Muscle of leg (tissue), 11 donors: ENCODE measurements around the gene DIP2C. TPM values are rescaled to one million over a fixed set of nuclear protein-coding genes. Genes with fewer than 3 reads are reported as not detected.
A peak's percentile ranks its signal among the peaks of the same experiment; 100 is the strongest.
"Not testable (repeated sequence)": the region's sequence is repeated elsewhere in the genome, so short reads cannot be mapped to it uniquely, and the experiment has no call there.

ENCODE experiments used
- DNase-seq: peaks from one replicate; pipeline ENCODE4 v3.0.0; 2013
- H3K27ac ChIP-seq: one replicate; pipeline ENCODE4 v1.5.1; 2013; ENCODE audit warnings: mild to moderate bottlenecking, low read length, control low read depth
- H3K27me3 ChIP-seq: one replicate; pipeline ENCODE4 v1.6.1; 2013; ENCODE audit warnings: low read length; ENCODE audit not compliant: control insufficient read depth, insufficient read depth
- H3K36me3 ChIP-seq: one replicate; pipeline ENCODE4 v1.6.1; 2013; ENCODE audit warnings: low read length; ENCODE audit not compliant: control insufficient read depth, insufficient read depth
- H3K4me1 ChIP-seq: one replicate; pipeline ENCODE4 v1.6.1; 2013; ENCODE audit warnings: low read length; ENCODE audit not compliant: control insufficient read depth, insufficient read depth
- H3K4me3 ChIP-seq: one replicate; pipeline ENCODE4 v1.5.1; 2013; ENCODE audit warnings: low read length, control low read depth
- H3K9me3 ChIP-seq: replicated peaks from 2 replicates; pipeline ENCODE4 v1.6.1; 2013; ENCODE audit warnings: low read depth, low read length; ENCODE audit not compliant: control insufficient read depth
- WGBS: methylation state at CpG from one replicate; pipeline ENCODE4 v1.1.5; 2013; ENCODE audit warnings: missing lambda C conversion rate; ENCODE audit not compliant: insufficient coverage; 5-methylcytosine and 5-hydroxymethylcytosine counted together
- polyA plus RNA-seq, 8 donors: library from polyadenylated mRNA; unstranded; fragments of 120-200 nt; gene quantifications; one replicate each; pipeline versions ENCODE4 v1.2.1 to v1.2.3, GENCODE V29; 2013; ENCODE audit warnings: inconsistent platforms in 1 of 8, low replicate concordance in 1 of 8; ENCODE audit not compliant: insufficient read length in 8 of 8, insufficient read depth in 1 of 8
- total RNA-seq: library from RNA; stranded (reverse); fragments of 120-200 nt; gene quantifications from one replicate; pipeline ENCODE4 v1.2.4, GENCODE V29; 2013

The DIP2C gene
- total and polyA plus RNA-seq, 9 donors = 15.1 to 30.8 (median 24.8) TPM

DNA sequence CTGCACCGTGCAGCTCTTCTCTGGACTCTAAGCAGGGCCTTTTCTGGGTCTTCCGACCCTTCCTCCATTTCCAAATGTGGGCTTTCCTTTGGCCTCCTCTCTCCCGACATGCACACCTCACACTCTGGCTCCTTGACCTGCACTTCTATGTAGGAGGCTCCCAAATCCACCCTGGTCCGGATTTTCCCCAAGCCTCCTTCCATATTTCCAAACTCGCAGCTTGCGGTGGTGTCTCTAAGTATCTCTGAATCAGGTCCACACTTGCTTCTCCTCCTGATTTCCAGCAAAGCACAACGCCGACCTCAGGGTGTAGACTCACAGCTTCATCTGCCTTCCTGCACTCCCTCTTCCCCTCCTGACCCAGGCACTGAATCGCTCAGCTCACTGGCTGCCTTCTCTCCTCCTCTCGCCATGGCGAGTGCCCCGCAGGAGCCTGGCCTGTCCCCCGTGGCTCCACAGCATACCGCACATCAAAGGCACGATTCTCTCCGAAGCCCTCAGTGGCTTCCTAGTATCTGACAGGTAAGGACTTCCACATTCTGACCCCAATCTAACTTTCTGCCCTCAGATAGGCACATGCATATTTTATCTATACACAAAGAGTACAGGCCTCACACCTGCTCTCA, 27.8 kb downstream of the DIP2C start:
- WGBS = 74% methylated on average over 16 of the region's 16 CpGs
- peaks cover 35% of the 10 kb centered on the region for H3K4me1 ChIP-seq
- H3K9me3 ChIP-seq = no peaks in the 10 kb centered on the region
- DNase-seq = no peak
- no peaks in the 10 kb centered on the region for H3K27me3 ChIP-seq
- no peaks in the 10 kb centered on the region for H3K36me3 ChIP-seq
- no peak overlapping the region for H3K4me3 ChIP-seq
- peak overlapping the region; percentile 69 for H3K27ac ChIP-seq

DNA sequence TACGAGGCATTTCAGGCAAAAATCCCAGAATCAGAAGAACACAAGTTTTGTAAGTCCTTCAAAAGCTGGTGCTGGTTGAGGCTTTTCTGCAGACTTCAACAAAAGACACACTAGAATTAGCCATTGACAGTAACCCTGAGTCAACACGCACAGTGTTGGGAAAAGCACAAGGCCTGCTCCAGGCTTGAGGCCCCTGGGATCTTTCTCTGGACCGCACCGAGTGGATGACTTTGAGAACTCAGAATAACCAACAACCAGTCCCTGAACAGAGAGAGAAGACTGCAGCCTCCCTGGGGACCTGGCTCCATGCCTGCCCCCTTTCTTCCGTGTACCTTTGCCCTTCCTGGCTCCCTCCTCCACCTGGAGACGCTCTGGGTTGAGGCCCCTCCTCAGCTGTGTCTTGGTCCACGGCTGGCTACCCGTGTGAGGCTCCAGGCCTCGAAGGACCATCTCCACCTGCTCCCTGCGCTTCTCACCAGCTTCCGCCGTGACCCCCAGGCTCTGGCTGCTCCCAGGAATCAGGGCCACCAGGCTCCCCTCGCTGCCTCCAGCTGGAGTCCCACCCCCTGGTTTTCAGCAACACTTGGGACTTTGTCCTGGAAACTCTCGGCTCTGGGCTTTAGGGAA, 28.4 kb downstream of the DIP2C start:
- peak overlapping the region; percentile 69 for H3K27ac ChIP-seq
- no peaks in the 10 kb centered on the region for H3K27me3 ChIP-seq
- DNase-seq = peak; percentile 58
- no peak overlapping the region for H3K4me3 ChIP-seq
- H3K4me1 ChIP-seq = peaks cover 35% of the 10 kb centered on the region
- H3K9me3 ChIP-seq = no peaks in the 10 kb centered on the region
- no peaks in the 10 kb centered on the region for H3K36me3 ChIP-seq
- 52% methylated on average over 12 of the region's 14 CpGs for WGBS

DNA sequence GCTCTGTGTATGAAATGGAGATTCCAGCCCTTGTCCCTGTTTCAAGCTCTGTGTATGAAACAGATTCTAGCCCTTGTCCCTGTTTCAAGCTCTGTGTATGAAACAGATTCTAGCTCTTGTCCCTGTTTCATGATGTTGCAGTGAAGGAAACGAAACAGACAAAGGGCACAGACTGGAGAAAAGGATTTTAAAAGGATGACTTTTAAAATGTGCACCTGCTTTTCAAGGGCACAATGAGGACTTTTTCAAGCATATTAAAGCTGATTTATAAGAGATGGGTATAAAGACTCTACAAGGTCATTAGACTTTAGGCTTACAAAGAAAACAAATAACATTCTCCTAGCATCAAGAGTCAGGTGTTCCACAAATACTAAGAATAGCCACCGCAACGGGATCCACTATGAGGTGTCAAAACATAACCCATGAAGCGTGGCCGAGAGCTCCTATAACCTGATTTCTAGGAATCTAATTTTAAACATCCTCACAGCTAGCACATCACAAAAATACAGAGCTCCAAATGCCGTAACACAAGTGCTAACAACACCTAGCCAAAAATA, 29.0 kb downstream of the DIP2C start:
- Histone ChIP-seq H3K9me3 (no peaks in the 10 kb centered on the region), H3K27me3 (no peaks in the 10 kb centered on the region), H3K4me3 (no peak overlapping the region), H3K36me3 (no peaks in the 10 kb centered on the region), H3K27ac (peak overlapping the region; percentile 69), H3K4me1 (peaks cover 35% of the 10 kb centered on the region)
- WGBS = 59% methylated on average over 4 of the region's 6 CpGs
- peak; percentile 22 for DNase-seq

DNA sequence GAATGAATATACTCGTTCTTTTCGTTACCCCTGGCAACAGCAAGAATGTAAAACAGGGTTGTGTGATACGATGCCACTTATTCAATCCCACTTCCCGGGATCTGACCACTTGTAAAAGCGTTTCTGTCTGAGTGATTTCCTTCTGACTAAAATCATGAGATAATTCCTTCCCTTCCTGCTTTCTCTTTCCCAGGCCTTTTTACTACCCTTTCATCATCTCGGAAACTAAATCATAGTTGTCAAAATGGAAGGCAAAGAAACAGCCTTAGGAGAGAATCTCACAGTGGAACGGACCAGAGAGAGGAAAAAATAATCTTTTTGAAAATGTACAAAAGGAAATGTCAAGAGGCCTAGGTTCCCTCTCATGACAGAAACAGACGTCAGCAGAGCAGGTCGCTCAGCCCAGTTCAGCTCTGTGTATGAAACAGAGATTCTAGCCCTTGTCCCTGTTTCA, 29.8 kb downstream of the DIP2C start:
- peak; percentile 60 for DNase-seq
- no peaks in the 10 kb centered on the region for H3K36me3 ChIP-seq
- peaks cover 36% of the 10 kb centered on the region for H3K4me1 ChIP-seq

DNA sequence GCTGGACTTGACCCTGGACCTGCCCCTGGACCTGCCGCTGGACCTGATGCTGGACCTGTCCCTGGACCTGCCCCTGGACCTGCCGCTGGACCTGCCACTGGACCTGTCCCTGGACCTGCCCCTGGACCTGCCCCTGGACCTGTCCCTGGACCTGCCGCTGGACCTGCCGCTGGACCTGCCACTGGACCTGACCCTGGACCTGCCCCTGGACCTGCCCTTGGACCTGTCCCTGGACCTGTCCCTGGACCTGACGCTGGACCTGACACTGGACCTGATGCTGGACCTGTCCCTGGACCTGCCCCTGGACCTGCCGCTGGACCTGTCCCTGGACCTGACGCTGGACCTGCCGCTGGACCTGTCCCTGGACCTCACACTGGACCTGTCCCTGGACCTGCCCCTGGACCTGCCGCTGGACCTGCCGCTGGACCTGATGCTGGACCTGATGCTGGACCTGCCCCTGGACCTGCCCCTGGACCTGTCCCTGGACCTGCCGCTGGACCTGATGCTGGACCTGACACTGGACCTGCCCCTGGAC, 31.6 kb downstream of the DIP2C start:
- 96% methylated on average over 7 of the region's 11 CpGs for WGBS
- not testable (repeated sequence) for H3K9me3 ChIP-seq, H3K36me3 ChIP-seq, DNase-seq, H3K4me3 ChIP-seq, H3K27me3 ChIP-seq, H3K27ac ChIP-seq
- H3K4me1 ChIP-seq = peaks cover 29% of the 10 kb centered on the region

More for the DNA sequence above, 29.8 kb downstream of the DIP2C start:
- Histone ChIP-seq H3K9me3 (no peaks in the 10 kb centered on the region), H3K27ac (peak overlapping the region; percentile 69), H3K27me3 (no peaks in the 10 kb centered on the region), H3K4me3 (no peak overlapping the region)
- WGBS = 40% methylated on average over 1 of the region's 9 CpGs

DNA sequence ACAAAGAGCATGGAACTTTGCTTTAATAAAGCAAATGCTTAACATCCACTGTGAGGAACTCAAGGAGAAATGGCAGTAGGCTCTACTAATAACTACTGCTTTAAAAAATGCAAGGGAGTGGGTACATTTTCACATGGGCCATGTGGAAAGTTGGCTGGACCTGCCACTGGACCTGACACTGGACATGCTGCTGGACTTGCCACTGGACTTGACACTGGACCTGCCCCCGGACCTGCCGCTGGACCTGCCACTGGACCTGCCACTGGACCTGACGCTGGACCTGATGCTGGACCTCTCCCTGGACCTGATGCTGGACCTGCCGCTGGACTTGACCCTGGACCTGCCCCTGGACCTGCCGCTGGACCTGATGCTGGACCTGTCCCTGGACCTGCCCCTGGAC, 32.6 kb downstream of the DIP2C start:
- WGBS = 67% methylated on average over 3 of the region's 5 CpGs
- H3K4me1 ChIP-seq = peaks cover 31% of the 10 kb centered on the region
- H3K27ac ChIP-seq = no peak overlapping the region
- H3K4me3 ChIP-seq = no peak overlapping the region
- DNase-seq = no peak
- no peaks in the 10 kb centered on the region for H3K27me3 ChIP-seq
- H3K36me3 ChIP-seq = no peaks in the 10 kb centered on the region
- H3K9me3 ChIP-seq = no peaks in the 10 kb centered on the region

DNA sequence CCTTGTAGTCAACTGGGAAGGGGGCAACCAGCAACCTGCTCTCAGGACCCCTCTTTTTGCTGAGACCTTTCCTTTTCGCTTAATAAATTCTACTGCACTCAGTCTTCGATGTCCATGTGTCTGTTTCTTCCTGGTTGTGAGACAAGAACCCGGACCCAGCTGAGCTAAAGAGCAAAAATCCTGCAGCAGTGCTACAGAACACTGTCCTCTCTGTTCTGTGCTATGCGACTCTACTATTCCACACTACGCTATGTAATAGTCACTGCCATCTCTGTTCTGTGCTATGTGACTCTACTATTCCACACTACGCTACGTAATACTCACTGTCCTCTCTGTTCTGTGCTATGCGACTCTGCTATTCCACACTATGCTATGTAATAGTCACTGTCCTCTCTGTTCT, 34.3 kb downstream of the DIP2C start:
- 94% methylated on average over 8 of the region's 8 CpGs for WGBS
- Histone ChIP-seq H3K9me3 (no peaks in the 10 kb centered on the region), H3K4me3 (no peak overlapping the region), H3K36me3 (no peaks in the 10 kb centered on the region), H3K27ac (no peak overlapping the region), H3K4me1 (peaks cover 29% of the 10 kb centered on the region), H3K27me3 (no peaks in the 10 kb centered on the region)
- DNase-seq = no peak

DNA sequence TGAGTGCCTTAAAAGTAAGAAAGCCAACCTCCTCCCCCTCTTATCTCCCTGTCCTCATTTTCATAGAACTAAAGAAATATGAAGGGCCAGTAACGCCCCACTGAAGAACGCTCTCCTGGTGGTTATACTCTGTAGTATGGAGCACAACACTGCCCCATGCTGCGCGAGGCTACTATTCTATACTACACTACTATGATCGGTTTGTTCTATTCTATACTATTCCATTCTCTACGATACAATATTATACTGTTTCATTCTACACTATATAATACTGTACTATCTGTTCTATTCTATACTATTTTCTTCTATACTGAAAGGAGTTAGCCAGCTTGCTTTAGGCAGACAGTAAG, 34.8 kb downstream of the DIP2C start:
- no peak for DNase-seq
- H3K4me1 ChIP-seq = peaks cover 34% of the 10 kb centered on the region
- H3K36me3 ChIP-seq = no peaks in the 10 kb centered on the region
- WGBS = no CpG with 5 or more reads among the region's 6 CpGs
- no peak overlapping the region for H3K27ac ChIP-seq
- H3K4me3 ChIP-seq = no peak overlapping the region
- H3K9me3 ChIP-seq = no peaks in the 10 kb centered on the region
- H3K27me3 ChIP-seq = no peaks in the 10 kb centered on the region

DNA sequence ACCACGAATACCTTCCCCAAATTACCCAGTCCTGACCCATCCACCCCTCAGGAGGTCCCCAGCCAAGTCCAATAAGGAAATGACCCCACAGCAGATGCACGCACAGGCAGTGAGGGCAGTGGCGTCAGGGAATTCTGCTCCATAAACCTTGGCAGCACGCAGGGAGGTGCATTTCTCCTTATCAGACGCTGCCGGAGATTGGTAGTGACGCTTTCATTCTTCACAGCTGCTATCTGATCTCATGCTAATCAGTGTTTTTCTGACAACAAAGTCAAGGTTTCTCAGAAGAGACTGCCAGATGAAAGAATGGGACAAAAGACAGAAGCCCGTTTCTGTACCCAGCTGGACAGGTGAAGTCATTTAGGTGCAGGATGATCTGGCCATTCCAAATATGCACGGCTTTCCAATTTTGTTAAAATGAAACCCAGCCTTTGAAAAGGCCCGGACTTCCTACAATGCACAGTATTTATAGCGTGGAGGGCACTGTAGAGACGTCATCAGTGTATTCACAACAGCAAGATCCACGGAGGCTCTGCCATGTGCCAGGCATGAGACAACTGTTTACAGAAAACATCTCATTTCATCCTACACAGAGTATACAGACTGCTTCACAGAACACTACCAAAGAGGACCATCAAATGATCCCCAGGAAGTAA, 35.3 kb downstream of the DIP2C start:
- no peaks in the 10 kb centered on the region for H3K27me3 ChIP-seq
- no peaks in the 10 kb centered on the region for H3K9me3 ChIP-seq
- H3K4me1 ChIP-seq = peaks cover 35% of the 10 kb centered on the region
- H3K27ac ChIP-seq = no peak overlapping the region
- WGBS = 54% methylated on average over 11 of the region's 13 CpGs
- no peak for DNase-seq
- no peaks in the 10 kb centered on the region for H3K36me3 ChIP-seq
- H3K4me3 ChIP-seq = no peak overlapping the region

DNA sequence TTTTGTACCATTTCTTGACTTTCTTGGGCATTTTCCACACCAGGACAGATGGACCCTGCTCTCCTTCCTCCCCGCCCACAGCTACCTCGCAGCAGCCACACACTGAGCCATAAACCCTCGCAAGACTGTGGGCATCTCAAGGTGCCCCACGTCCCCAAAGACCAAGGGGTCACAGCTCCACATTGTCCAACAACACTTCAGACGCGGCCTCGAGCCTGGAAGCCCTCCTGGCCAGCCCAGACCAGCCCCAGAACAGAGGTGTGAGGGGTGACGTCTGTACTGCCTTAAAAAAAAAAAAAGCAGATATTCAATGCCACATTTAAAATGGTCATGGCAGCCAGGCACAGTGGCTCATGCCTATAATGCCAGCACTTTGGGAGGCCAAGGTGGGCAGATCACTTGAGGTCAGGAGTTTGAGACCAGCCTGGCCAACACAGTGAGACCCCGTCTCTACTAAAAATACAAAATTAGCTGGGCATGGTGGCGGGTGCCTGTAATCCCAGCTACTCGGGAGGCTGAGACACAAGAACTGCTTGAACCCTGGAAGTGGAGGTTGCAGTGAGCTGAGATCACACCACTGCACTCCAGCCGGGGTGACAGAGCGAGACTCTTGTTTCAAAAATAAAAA, 36.5 kb downstream of the DIP2C start:
- not testable (repeated sequence) for DNase-seq, H3K36me3 ChIP-seq, H3K27ac ChIP-seq, H3K9me3 ChIP-seq, H3K27me3 ChIP-seq, H3K4me3 ChIP-seq
- H3K4me1 ChIP-seq = peaks cover 35% of the 10 kb centered on the region
- 94% methylated on average over 4 of the region's 13 CpGs for WGBS
